ENCODE data around the gene MTREX.

MTREX gene

GRCh38 chr5:55377810-55378209 is 70.0 kb downstream of the MTREX start:
- DNase-seq (ENCODE audit: low read depth in 2 of 2, low spot score in 1 of 2), result no peak

- no peak for DNase-seq (ENCODE audit: low read depth in 2 of 2, low spot score in 1 of 2)
Measured at GRCh38 chr5:55383254-55383653, 75.5 kb downstream of the MTREX start.

- no peak for DNase-seq (ENCODE audit: low read depth in 2 of 2, low spot score in 1 of 2)
Measured at GRCh38 chr5:55384072-55384471, 76.3 kb downstream of the MTREX start.

- DNase-seq (ENCODE audit: low read depth in 2 of 2, low spot score in 1 of 2), result no peak
Measured at GRCh38 chr5:55385227-55385626, 77.4 kb downstream of the MTREX start.

- no peak for DNase-seq (ENCODE audit: low read depth in 2 of 2, low spot score in 1 of 2)
Measured at GRCh38 chr5:55385846-55386245, 78.1 kb downstream of the MTREX start.

- DNase-seq (ENCODE audit: low read depth in 2 of 2, low spot score in 1 of 2), result no peak
Measured at GRCh38 chr5:55386356-55386755, 78.6 kb downstream of the MTREX start.

GRCh38 chr5:55387865-55388264 is 80.1 kb downstream of the MTREX start:
- DNase-seq (ENCODE audit: low read depth in 2 of 2, low spot score in 1 of 2), result no peak

- no peak for DNase-seq (ENCODE audit: low read depth in 2 of 2, low spot score in 1 of 2)
Measured at GRCh38 chr5:55391707-55392106, 83.9 kb downstream of the MTREX start.

GRCh38 chr5:55392669-55393068 is 84.9 kb downstream of the MTREX start:
- no peak for DNase-seq (ENCODE audit: low read depth in 2 of 2, low spot score in 1 of 2)

GRCh38 chr5:55393501-55394175 is 85.8 kb downstream of the MTREX start:
- DNase-seq (ENCODE audit: low read depth in 2 of 2, low spot score in 1 of 2), result no peak

GRCh38 chr5:55402199-55402598 is 94.4 kb downstream of the MTREX start:
- DNase-seq (ENCODE audit: low read depth in 2 of 2, low spot score in 1 of 2), result no peak

GRCh38 chr5:55406292-55406691 is 98.5 kb downstream of the MTREX start:
- DNase-seq (ENCODE audit: low read depth in 2 of 2, low spot score in 1 of 2), result no peak

- no peak for DNase-seq (ENCODE audit: low read depth in 2 of 2, low spot score in 1 of 2)
Measured at GRCh38 chr5:55407059-55407684, 99.4 kb downstream of the MTREX start.

- no peak for DNase-seq (ENCODE audit: low read depth in 2 of 2, low spot score in 1 of 2)
Measured at GRCh38 chr5:55407984-55408383, 100.2 kb downstream of the MTREX start.

- DNase-seq (ENCODE audit: low read depth in 2 of 2, low spot score in 1 of 2), result no peak
Measured at GRCh38 chr5:55409775-55410174, 102.0 kb downstream of the MTREX start.

- DNase-seq (ENCODE audit: low read depth in 2 of 2, low spot score in 1 of 2), result no peak
Measured at GRCh38 chr5:55410845-55411244, 103.1 kb downstream of the MTREX start.

GRCh38 chr5:55411876-55412275 is 104.1 kb downstream of the MTREX start:
- no peak for DNase-seq (ENCODE audit: low read depth in 2 of 2, low spot score in 1 of 2)

- no peak for DNase-seq (ENCODE audit: low read depth in 2 of 2, low spot score in 1 of 2)
Measured at GRCh38 chr5:55413644-55414043, 105.9 kb downstream of the MTREX start.

- no peak for DNase-seq (ENCODE audit: low read depth in 2 of 2, low spot score in 1 of 2)
Measured at GRCh38 chr5:55415071-55415470, 107.3 kb downstream of the MTREX start.

GRCh38 chr5:55416306-55416705 is 108.5 kb downstream of the MTREX start:
- DNase-seq (ENCODE audit: low read depth in 2 of 2, low spot score in 1 of 2), result no peak

GRCh38 chr5:55418994-55419968 is 111.5 kb downstream of the MTREX start:
- DNase-seq (ENCODE audit: low read depth in 2 of 2, low spot score in 1 of 2), result no peak

GRCh38 chr5:55421074-55421529 is 113.3 kb downstream of the MTREX start:
- DNase-seq (ENCODE audit: low read depth in 2 of 2, low spot score in 1 of 2), result no peak

Measured in stimulated activated CD8-positive, alpha-beta memory T cell treated with anti-CD3 and anti-CD28 coated beads, Interleukin-4, amount 100 ng/mL, for 1 hour (primary cell).